Prostate gland (tissue), 1 donor: Measurements from ENCODE around the gene SMYD5.
A peak's percentile ranks its signal among the peaks of the same experiment; 100 is the strongest.

Experiments used
- POLR2A ChIP-seq: fragments of 450-650 bp; IDR thresholded peaks from one replicate; pipeline ENCODE4 v1.6.1; 2016; ENCODE audit warnings: antibody characterized with exemption, mild to moderate bottlenecking
- POLR2AphosphoS5 ChIP-seq: sonication (generic); formaldehyde crosslinking; IDR thresholded peaks from one replicate; pipeline ENCODE4 v1.6.1; 2017; ENCODE audit warnings: antibody characterized with exemption

- TF ChIP-seq POLR2AphosphoS5 (peak; percentile 74), POLR2A (no peak)
Measured at GRCh38 chr2:73254343-73255006, 40.4 kb downstream of the SMYD5 start.
